Measurements from ENCODE around the gene NUP153.
"Not testable (repeated sequence)": the region's sequence is repeated elsewhere in the genome, so short reads cannot be mapped to it uniquely, and the experiment has no call there.

NUP153 gene

GRCh38 chr6:17741507-17741906 lies 34.8 kb upstream of the NUP153 start:
- TF ChIP-seq CTCF (conservative IDR thresholded peaks at IDR 0.05; ENCODE audit: low read depth, low read length) = no peak
- Histone ChIP-seq H3K27ac (no peak overlapping the region), H3K27me3 (ENCODE audit: insufficient read depth, low read depth) (no peaks in the 10 kb centered on the region), H4K20me1 (ENCODE audit: insufficient read depth) (no peaks in the 10 kb centered on the region), H2AFZ (ENCODE audit: low read depth) (no peak overlapping the region), H3K4me2 (no peak overlapping the region), H3K9ac (no peak overlapping the region), H3K79me2 (ENCODE audit: insufficient read depth, low read depth) (no peaks in the 10 kb centered on the region), H3K4me1 (ENCODE audit: low read depth, poor library complexity, severe bottlenecking) (no peaks in the 10 kb centered on the region), H3K4me3 (IDR thresholded peaks at IDR 0.05; ENCODE audit: insufficient read depth, low read depth, low read length) (no peak overlapping the region), H3K36me3 (ENCODE audit: insufficient read depth) (no peaks in the 10 kb centered on the region)

GRCh38 chr6:17740559-17741220 lies 34.0 kb upstream of the NUP153 start:
- no peak overlapping the region for H3K4me2 ChIP-seq
- H3K27ac ChIP-seq = no peak overlapping the region
- no peaks in the 10 kb centered on the region for H3K36me3 ChIP-seq (ENCODE audit: insufficient read depth)
- no peak overlapping the region for H3K4me3 ChIP-seq (IDR thresholded peaks at IDR 0.05; ENCODE audit: insufficient read depth, low read depth, low read length)
- no peaks in the 10 kb centered on the region for H3K27me3 ChIP-seq (ENCODE audit: insufficient read depth, low read depth)
- no peaks in the 10 kb centered on the region for H3K79me2 ChIP-seq (ENCODE audit: insufficient read depth, low read depth)
- TF ChIP-seq CTCF (conservative IDR thresholded peaks at IDR 0.05; ENCODE audit: low read depth, low read length) = no peak
- H3K4me1 ChIP-seq (ENCODE audit: low read depth, poor library complexity, severe bottlenecking) = no peaks in the 10 kb centered on the region
- no peaks in the 10 kb centered on the region for H4K20me1 ChIP-seq (ENCODE audit: insufficient read depth)
- no peak overlapping the region for H2AFZ ChIP-seq (ENCODE audit: low read depth)
- H3K9ac ChIP-seq = no peak overlapping the region

GRCh38 chr6:17737704-17738252 lies 31.1 kb upstream of the NUP153 start:
- Histone ChIP-seq H3K4me3 (IDR thresholded peaks at IDR 0.05; ENCODE audit: insufficient read depth, low read depth, low read length) (no peak overlapping the region), H3K4me1 (ENCODE audit: low read depth, poor library complexity, severe bottlenecking) (no peaks in the 10 kb centered on the region), H3K27me3 (ENCODE audit: insufficient read depth, low read depth) (no peaks in the 10 kb centered on the region), H3K9ac (no peak overlapping the region), H3K27ac (no peak overlapping the region), H2AFZ (ENCODE audit: low read depth) (no peak overlapping the region), H4K20me1 (ENCODE audit: insufficient read depth) (no peaks in the 10 kb centered on the region), H3K4me2 (no peak overlapping the region), H3K36me3 (ENCODE audit: insufficient read depth) (no peaks in the 10 kb centered on the region), H3K79me2 (ENCODE audit: insufficient read depth, low read depth) (no peaks in the 10 kb centered on the region)
- no peak for TF ChIP-seq CTCF (conservative IDR thresholded peaks at IDR 0.05; ENCODE audit: low read depth, low read length)

GRCh38 chr6:17735311-17735710 lies 28.6 kb upstream of the NUP153 start:
- H3K9ac ChIP-seq; H2AFZ ChIP-seq (ENCODE audit: low read depth); H3K4me2 ChIP-seq; H3K4me3 ChIP-seq (IDR thresholded peaks at IDR 0.05; ENCODE audit: insufficient read depth, low read depth, low read length); H3K36me3 ChIP-seq (ENCODE audit: insufficient read depth); H4K20me1 ChIP-seq (ENCODE audit: insufficient read depth); H3K27ac ChIP-seq; H3K79me2 ChIP-seq (ENCODE audit: insufficient read depth, low read depth); H3K27me3 ChIP-seq (ENCODE audit: insufficient read depth, low read depth); H3K4me1 ChIP-seq (ENCODE audit: low read depth, poor library complexity, severe bottlenecking): not testable (repeated sequence)

GRCh38 chr6:17730078-17730704 lies 23.5 kb upstream of the NUP153 start:
- Histone ChIP-seq H3K79me2 (ENCODE audit: insufficient read depth, low read depth) (no peaks in the 10 kb centered on the region), H3K4me1 (ENCODE audit: low read depth, poor library complexity, severe bottlenecking) (no peaks in the 10 kb centered on the region), H3K4me2 (no peak overlapping the region), H4K20me1 (ENCODE audit: insufficient read depth) (no peaks in the 10 kb centered on the region), H3K4me3 (IDR thresholded peaks at IDR 0.05; ENCODE audit: insufficient read depth, low read depth, low read length) (no peak overlapping the region), H3K36me3 (ENCODE audit: insufficient read depth) (no peaks in the 10 kb centered on the region), H2AFZ (ENCODE audit: low read depth) (no peak overlapping the region), H3K27ac (no peak overlapping the region), H3K27me3 (ENCODE audit: insufficient read depth, low read depth) (no peaks in the 10 kb centered on the region), H3K9ac (no peak overlapping the region)
- TF ChIP-seq CTCF (conservative IDR thresholded peaks at IDR 0.05; ENCODE audit: low read depth, low read length) = no peak

Measured in KMS-11 (cell line).